K562 (cell line): ENCODE data around the gene ILK. TPM values are rescaled to one million over a fixed set of nuclear protein-coding genes. Genes with fewer than 3 reads are reported as not detected.

Experiments used
- ATF3 ChIP-seq, 2 experiments: fragments of 450-650 bp in 1 of 2; sonication (generic) in 1 of 2; formaldehyde crosslinking in 1 of 2; IDR thresholded peaks in 1 of 2; conservative IDR thresholded peaks in 1 of 2; 2 replicates each; pipeline versions ENCODE4 v1.6.1 to v1.8.1; 2016 to 2023; ENCODE audit warnings: mild to moderate bottlenecking in 2 of 2, moderate library complexity in 2 of 2, inconsistent platforms in 1 of 2, missing genetic modification reagents in 1 of 2
- ATF7 ChIP-seq: fragments of 450-650 bp; IDR thresholded peaks from 2 replicates; pipeline ENCODE4 v1.7.1; 2014; ENCODE audit warnings: mild to moderate bottlenecking, moderate library complexity
- ELF4 ChIP-seq: fragments of 450-650 bp; formaldehyde crosslinking; IDR thresholded peaks from 2 replicates; pipeline ENCODE4 v1.4.0; 2022; ENCODE audit warnings: missing genetic modification characterization
- ESRRB ChIP-seq: fragments of 250-450 bp; sonication (Bioruptor Pico); IDR thresholded peaks from 2 replicates; pipeline ENCODE4 v1.5.0; 2020; ENCODE audit warnings: mild to moderate bottlenecking, moderate library complexity, borderline replicate concordance
- FOXJ2 ChIP-seq: fragments of 200-800 bp; sonication (Bioruptor generic); IDR thresholded peaks from 2 replicates; pipeline ENCODE4 v1.6.1; 2016; ENCODE audit warnings: missing genetic modification characterization, missing compliant biosample characterization
- FOXP1 ChIP-seq: sonication (generic); formaldehyde crosslinking; IDR thresholded peaks from 2 replicates; pipeline ENCODE4 v1.8.0; 2022; ENCODE audit warnings: mild to moderate bottlenecking, missing genetic modification reagents
- JUNB ChIP-seq: fragments of 450-650 bp; formaldehyde crosslinking; conservative IDR thresholded peaks from 2 replicates; pipeline ENCODE4 v1.4.0; 2020; ENCODE audit warnings: mild to moderate bottlenecking
- KAT8 ChIP-seq: fragments of 450-650 bp; IDR thresholded peaks from 2 replicates; pipeline ENCODE4 v1.6.1; 2016; ENCODE audit warnings: low read depth, mild to moderate bottlenecking
- MCM7 ChIP-seq, 2 experiments: fragments of 450-650 bp; IDR thresholded peaks; 2 replicates each; pipeline ENCODE4 v1.6.1; 2016 to 2018
- MLLT1 ChIP-seq, 2 experiments: fragments of 450-650 bp; IDR thresholded peaks; 2 replicates each; pipeline ENCODE4 v1.6.1; 2016
- MYC ChIP-seq, 2 experiments: fragments of 250-450 bp in 1 of 2; sonication (Bioruptor Pico) in 1 of 2; IDR thresholded peaks; 2 replicates each; pipeline versions ENCODE4 v1.5.1 to v1.6.1; 2012 to 2021; ENCODE audit warnings: low read depth in 2 of 2, borderline replicate concordance in 1 of 2, improper control_type of control experiment in 1 of 2, low read length in 1 of 2, mild to moderate bottlenecking in 1 of 2, moderate library complexity in 1 of 2
- NCOR1 ChIP-seq: fragments of 450-650 bp; IDR thresholded peaks from 2 replicates; pipeline ENCODE4 v1.6.1; 2016; ENCODE audit warnings: mild to moderate bottlenecking, moderate library complexity
- NONO ChIP-seq, 2 experiments: fragments of 200-400 bp in 1 of 2; fragments of 450-650 bp in 1 of 2; formaldehyde crosslinking in 1 of 2; IDR thresholded peaks; 2 replicates each; pipeline ENCODE4 v1.6.1; 2017; ENCODE audit warnings: low read depth in 2 of 2, mild to moderate bottlenecking in 2 of 2, moderate library complexity in 2 of 2, low read length in 1 of 2
- SAFB2 ChIP-seq: fragments of 200-400 bp; formaldehyde crosslinking; IDR thresholded peaks from 2 replicates; pipeline ENCODE4 v1.6.1; 2018; ENCODE audit warnings: borderline replicate concordance, low read length, low read depth, moderate library complexity; ENCODE audit not compliant: severe bottlenecking
- SRF ChIP-seq, 2 experiments: fragments of 250-450, 450-650 bp in 1 of 2; sonication (Bioruptor Pico) in 1 of 2; sonication (generic) in 1 of 2; formaldehyde crosslinking; IDR thresholded peaks; 2 replicates each; pipeline versions ENCODE4 v1.5.0 to v1.5.1; 2020 to 2022; ENCODE audit warnings: mild to moderate bottlenecking in 1 of 2, missing genetic modification reagents in 1 of 2
- TAF1 ChIP-seq: IDR thresholded peaks from 2 replicates; pipeline ENCODE4 v1.6.1; 2011; ENCODE audit warnings: mild to moderate bottlenecking, low read length, moderate library complexity; ENCODE audit not compliant: insufficient read depth, control insufficient read depth, severe bottlenecking; ENCODE audit errors: extremely low read depth
- TBP ChIP-seq: optimal IDR thresholded peaks from 2 replicates; pipeline ENCODE3; 2011; ENCODE audit warnings: low read depth, low read length, improper control_type of control experiment
- TCF7L2 ChIP-seq: fragments of 150-350 bp; IDR thresholded peaks from 2 replicates; pipeline ENCODE4 v1.6.1; 2016; ENCODE audit warnings: low read depth, mild to moderate bottlenecking, low read length, moderate library complexity
- TFAP4 ChIP-seq: sonication (generic); formaldehyde crosslinking; IDR thresholded peaks from 2 replicates; pipeline ENCODE4 v1.8.0; 2022; ENCODE audit warnings: missing genetic modification reagents, mild to moderate bottlenecking, moderate library complexity, borderline replicate concordance
- ZC3H11A ChIP-seq: IDR thresholded peaks from 2 replicates; pipeline ENCODE4 v1.6.1; 2012; ENCODE audit warnings: low read depth, low read length, improper control_type of control experiment
- ZNF140 ChIP-seq: fragments of 250-450 bp; sonication (Bioruptor Pico); IDR thresholded peaks from 2 replicates; pipeline ENCODE4 v1.8.0; 2021; ENCODE audit warnings: moderate library complexity, mild to moderate bottlenecking, inconsistent platforms
- ZNF165 ChIP-seq: fragments of 250-450 bp; sonication (Bioruptor Pico); IDR thresholded peaks from 2 replicates; pipeline ENCODE4 v1.4.0; 2020; ENCODE audit warnings: borderline replicate concordance
- ZNF324 ChIP-seq: fragments of 250-450 bp; sonication (Bioruptor Pico); IDR thresholded peaks from 2 replicates; pipeline ENCODE4 v1.4.0; 2020; ENCODE audit warnings: mild to moderate bottlenecking
- ZNF699 ChIP-seq: fragments of 250-450 bp; sonication (Bioruptor Pico); IDR thresholded peaks from 2 replicates; pipeline ENCODE4 v1.8.0; 2021; ENCODE audit warnings: mild to moderate bottlenecking, moderate library complexity; ENCODE audit not compliant: insufficient replicate concordance
- ZNF740 ChIP-seq, 3 experiments: fragments of 200-800 bp in 1 of 3; sonication (Bioruptor generic) in 1 of 3; sonication (generic) in 1 of 3; formaldehyde crosslinking in 1 of 3; IDR thresholded peaks; 2 replicates each; pipeline versions ENCODE4 v1.6.1 to v1.8.0; 2016 to 2022; ENCODE audit warnings: mild to moderate bottlenecking in 2 of 3, missing compliant biosample characterization in 2 of 3, missing genetic modification characterization in 2 of 3, missing genetic modification reagents in 1 of 3
- polyA plus RNA-seq, 8 experiments: library from polyadenylated mRNA; depleted of rRNA in 4 of 8; stranded (reverse) in 5 of 8; unstranded in 3 of 8; fragments of >200 nt; fragmentation: Nextera tagmentation in 2 of 8; fragmentation: Illumina TruSeq in 1 of 8; extraction: Ambion mirVana in 2 of 8; extraction: Trizol in 1 of 8; gene quantifications; 2 replicates each; pipeline versions ENCODE4 v1.2.1 to v1.2.3, GENCODE V29; 2011 to 2014; ENCODE audit warnings: inconsistent platforms in 1 of 8, missing spikeins in 1 of 8
- total RNA-seq, 7 experiments: library from RNA; depleted of rRNA in 6 of 7; stranded (reverse); fragments of >200 nt in 6 of 7; fragmentation: Illumina TruSeq in 2 of 7; extraction: Trizol in 2 of 7; gene quantifications; 2 replicates each; pipeline versions ENCODE4 v1.2.1 to v1.2.3, GENCODE V29; 2011 to 2021; ENCODE audit warnings: low replicate concordance in 1 of 7

Gene ILK
- total and polyA plus RNA-seq, 9 of the 15 experiments (the other 6 are each of a cell fraction or from before 2014, with no cell fraction given), result 43.3 to 95.9 (median 58.9) TPM

GRCh38 chr11:6650980-6651379, 47.4 kb downstream of the ILK start (continued):
- TF ChIP-seq SAFB2 (no peak), JUNB (CRISPR knock-in tag) (no peak), NCOR1 (peak; percentile 56), ZNF165 (CRISPR knock-in tag) (no peak), FOXP1 (CRISPR knock-in tag) (no peak), KAT8 (no peak), ELF4 (CRISPR knock-in tag) (no peak), SRF (CRISPR knock-in tag; IDR thresholded peaks at IDR 0.05) (no peak), MCM7 (IDR thresholded peaks at IDR 0.05) (no peak), TFAP4 (CRISPR knock-in tag) (no peak), ZNF324 (CRISPR knock-in tag) (no peak), NONO (IDR thresholded peaks at IDR 0.05; ENCODE audit: low read depth in 2 of 2, low read length in 1 of 2) (no peak), TAF1 (no peak), ESRRB (CRISPR knock-in tag) (no peak), TCF7L2 (no peak), ZNF140 (CRISPR knock-in tag) (no peak), MLLT1 (IDR thresholded peaks at IDR 0.05) (no peak; a peak in 1 of 4 replicates), MYC (IDR thresholded peaks at IDR 0.05; ENCODE audit: low read depth, low read length) (no peak), MYC (CRISPR knock-in tag; IDR thresholded peaks at IDR 0.05; ENCODE audit: borderline replicate concordance, low read depth) (no peak), ATF7 (peak; percentile 59; the same call in 1 of the 2 replicates), FOXJ2 (tag) (0 out of 2 replicates have a peak, but pooled peaks have one; percentile 52), TBP (no peak), ZNF699 (no peak), ZC3H11A (no peak), ATF3 (IDR thresholded peaks at IDR 0.05) (peak; percentile 91), ATF3 (CRISPR knock-in tag; conservative IDR thresholded peaks at IDR 0.05) (no peak), ZNF740 (CRISPR knock-in tag; IDR thresholded peaks at IDR 0.05) (no peak), ZNF740 (tag; IDR thresholded peaks at IDR 0.05) (no peak)
